Measurements from ENCODE around the gene RNPEPL1.

RNPEPL1 gene

DNA sequence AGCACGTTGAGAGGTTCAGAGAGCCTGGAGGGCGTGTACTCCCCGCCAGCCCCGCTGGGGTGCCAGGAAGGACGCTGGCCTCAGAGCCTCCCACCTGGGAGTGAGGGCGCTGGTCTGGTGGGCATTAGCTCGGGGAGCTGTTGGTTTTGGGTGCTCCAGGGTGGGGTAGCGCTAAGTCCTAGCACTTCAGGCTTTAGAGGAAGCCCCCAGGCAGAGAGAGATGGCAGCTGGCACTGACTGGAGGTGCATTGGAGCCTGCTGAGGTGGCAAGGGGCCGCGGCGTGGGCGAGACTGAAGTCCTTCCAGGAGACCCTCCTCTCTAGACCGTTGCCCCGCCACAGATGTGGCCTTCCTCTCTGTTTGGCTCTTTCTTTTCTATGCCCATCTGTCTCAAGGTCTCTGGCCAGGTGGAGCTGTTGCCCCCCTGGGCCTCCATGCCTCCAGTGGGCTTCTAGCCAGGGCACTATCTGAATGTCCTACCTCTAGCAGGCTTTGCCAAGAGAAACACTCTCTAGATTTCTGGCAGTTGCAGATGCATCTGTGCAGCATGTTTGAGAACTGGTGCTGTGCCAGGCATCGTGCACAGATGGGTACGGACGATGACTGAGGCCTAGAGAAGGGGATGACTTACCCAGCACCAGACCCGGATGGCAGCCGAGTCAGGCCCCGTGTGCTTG lies 24.9 kb downstream of the RNPEPL1 start:
- DNase-seq = no peak

- no peak for DNase-seq
These were observed 25.6 kb downstream of the RNPEPL1 start for GRCh38 chr2:240593703-240594451.

- no peak for DNase-seq
These were observed 26.5 kb downstream of the RNPEPL1 start for GRCh38 chr2:240594511-240595380.

GRCh38 chr2:240595381-240596079 lies 27.2 kb downstream of the RNPEPL1 start:
- no peak for DNase-seq

DNA sequence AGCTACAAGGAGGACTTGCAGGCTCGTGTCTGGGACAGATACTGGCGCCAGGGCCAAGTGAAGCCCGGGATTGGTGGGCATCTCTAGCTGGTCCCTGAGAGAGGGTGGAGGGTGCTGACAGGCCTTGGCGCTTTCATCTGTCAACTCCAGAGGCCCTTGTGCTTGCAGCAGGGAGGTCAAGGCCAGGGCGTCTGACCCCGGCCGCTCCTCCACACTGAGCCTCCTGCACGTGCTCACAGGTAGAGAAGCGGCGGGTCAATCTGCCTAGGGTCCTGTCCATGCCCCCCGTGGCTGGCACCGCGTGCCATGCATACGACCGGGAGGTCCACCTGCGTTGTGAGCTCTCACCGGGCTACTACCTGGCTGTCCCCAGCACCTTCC lies 27.8 kb downstream of the RNPEPL1 start:
- DNase-seq = no peak

- no peak for DNase-seq
These were observed 28.2 kb downstream of the RNPEPL1 start for GRCh38 chr2:240596491-240596931.

DNA sequence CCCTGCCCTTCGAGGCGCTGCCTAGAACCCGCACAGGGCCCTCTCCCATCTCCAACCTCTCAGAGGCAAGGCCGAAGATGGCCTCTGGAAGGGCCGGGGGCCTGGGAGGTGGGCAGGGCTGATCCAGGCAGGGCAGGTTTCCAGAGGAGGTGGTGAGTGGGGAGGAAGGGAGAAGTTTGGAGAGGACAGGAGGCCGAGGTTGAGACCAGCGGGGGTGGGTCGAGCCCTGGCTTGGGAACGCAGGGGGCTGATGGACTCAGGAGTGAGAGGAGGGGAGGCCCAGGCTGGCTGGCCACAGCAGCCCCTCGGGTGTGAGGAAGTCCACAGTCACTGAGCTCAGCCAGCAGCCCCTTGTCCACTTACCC lies 28.8 kb downstream of the RNPEPL1 start:
- no peak for DNase-seq

DNA sequence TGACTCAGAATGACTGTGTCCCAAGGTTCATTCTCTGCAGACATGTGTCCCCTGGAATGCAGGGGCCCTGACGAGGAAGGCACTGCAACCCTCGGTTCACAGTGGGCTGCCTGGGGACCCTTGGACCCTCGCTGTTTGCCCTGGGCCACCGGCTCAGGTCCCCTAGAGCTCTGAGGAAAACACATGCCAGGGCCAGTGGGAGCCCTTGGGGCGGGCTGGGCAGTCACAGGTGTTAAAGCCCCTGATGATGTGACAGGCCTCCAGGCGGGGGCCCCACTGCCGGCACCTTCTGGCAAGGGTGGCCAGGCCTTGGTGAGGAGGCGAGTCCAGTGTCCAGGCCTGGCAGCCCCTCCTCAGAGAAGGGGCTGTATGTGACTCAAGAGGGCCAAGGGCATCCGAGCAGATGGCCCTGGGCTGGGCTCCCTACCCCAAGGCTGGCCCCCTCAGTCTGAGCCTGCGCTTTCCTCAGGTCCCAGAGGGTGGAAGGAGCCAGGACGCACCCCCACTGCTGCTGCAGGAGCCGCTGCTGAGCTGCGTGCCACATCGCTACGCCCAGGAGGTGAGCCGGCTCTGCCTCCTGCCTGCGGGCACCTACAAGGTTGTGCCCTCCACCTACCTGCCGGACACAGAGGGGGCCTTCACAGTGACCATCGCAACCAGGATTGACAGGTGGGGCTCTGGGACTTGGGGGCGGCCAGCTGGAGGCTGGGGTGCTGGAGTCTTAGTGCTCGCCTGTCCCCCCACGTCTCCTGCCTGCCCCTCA lies 29.3 kb downstream of the RNPEPL1 start:
- DNase-seq = no peak

- no peak for DNase-seq
These were observed 30.1 kb downstream of the RNPEPL1 start for GRCh38 chr2:240598311-240598911.

DNA sequence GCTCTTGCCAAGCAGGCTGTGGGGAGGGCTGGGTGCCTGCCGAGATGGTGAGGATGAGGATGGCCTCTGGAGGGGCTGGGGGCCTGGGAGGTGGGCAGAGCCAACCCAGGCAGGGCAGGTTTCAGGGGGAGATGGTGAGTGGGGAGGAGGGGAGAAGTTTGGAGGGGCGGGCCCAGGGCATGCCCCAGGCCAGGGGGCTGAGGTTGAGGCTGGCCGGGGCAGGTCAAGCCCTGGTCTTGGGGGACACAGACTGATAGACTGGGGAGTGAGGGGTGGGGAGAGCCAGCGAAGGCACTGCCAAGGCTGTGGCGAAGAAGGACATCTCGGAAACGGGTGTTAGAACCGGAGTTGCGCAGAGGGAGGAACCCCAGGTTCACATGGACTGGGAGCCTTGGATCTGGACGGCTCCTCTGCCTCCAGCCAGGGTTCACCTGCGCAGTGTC lies 30.9 kb downstream of the RNPEPL1 start:
- no peak for DNase-seq

GRCh38 chr2:240600451-240600961 lies 32.2 kb downstream of the RNPEPL1 start:
- DNase-seq = no peak

DNA sequence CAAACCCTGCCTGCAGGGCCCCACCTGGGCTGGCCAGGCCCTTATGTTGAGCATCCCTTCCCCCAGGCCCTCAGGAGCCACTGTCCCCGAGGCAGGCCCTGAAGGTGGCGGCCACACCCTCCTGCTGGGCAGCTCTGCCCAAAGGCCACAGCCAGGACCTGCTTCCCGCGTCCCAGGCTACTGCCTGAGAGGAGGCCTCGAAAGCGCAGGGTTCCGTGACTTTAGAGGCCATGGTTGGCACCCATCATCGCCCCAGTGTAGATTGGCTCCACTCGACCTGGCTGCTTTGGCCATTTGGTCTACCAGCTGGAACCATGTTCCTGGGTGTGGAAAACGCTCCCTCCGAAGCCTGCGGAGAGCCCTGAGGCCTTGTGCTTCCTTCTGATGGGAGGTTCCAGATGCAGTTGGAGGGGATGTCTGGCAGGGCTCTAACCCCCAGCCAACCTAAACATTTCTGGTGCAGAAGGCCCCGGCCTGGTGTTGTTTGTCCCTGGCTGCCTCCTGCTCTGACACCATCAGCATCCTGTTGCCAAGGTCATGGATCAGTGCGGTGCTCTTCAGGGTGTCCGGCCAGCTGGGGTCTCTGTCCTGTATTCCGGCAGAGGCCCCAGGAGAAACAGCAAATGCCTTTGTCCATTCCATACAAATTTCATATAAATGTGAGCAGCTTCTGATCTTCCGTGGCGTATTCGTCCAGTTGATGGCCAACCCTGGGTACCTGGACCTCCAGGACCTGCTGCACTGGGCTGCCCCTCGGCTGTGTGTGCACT lies 33.0 kb downstream of the RNPEPL1 start:
- DNase-seq = no peak

DNA sequence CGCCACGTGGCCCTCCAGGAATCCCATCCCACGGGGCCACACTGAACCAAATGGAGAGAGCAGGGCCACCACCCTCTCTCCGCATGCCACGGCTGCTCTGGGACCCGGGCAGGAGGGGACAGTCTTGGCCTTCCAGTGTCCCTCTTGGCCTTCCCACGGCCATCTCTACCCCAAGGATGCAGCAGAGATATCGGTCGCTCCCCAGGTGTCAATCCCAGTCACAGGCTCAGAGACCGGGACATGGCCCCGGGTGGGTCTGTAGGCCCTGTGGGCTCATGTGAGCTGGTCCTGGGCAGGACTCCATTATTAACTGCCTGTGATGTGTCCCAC lies 33.5 kb downstream of the RNPEPL1 start:
- DNase-seq = no peak

- DNase-seq = no peak
These were observed 34.2 kb downstream of the RNPEPL1 start for GRCh38 chr2:240602266-240603050.

DNA sequence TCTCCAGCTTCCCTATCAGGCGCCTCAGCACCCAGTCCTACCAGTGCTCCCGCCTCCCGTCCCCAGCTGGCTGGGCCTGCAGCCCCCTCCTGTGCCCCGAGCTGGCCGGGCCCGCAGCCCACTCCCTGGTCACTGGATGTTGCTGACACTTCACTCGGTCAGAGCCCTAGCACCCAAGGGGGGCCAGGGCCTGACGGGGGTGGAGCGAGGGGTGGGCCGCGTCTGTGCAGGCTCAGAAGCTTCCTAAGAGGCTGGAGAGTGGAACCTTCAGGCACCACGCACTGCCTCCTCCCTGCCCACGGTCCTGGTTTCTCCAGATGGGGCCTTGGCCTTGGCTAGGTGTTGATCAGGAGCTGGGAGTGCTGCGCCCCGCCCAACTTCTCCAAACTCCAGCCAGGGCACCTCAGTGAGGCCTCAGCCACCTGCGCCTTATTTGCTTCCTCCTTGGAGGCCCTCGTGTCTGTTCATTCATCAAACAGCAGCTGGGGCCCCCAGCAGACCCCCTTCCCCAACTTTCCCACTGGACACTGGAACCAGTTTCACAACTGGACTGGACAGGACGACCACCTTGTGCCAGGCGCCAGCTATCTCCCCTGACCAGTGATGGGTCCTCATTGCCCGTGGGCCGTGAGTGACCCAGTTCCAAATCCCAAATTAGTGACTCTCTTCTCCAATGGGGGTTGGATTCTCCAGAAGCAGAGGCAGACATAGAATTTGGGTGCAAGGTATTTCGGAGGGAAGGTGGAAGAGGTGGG lies 35.0 kb downstream of the RNPEPL1 start:
- DNase-seq = no peak

GRCh38 chr2:240603846-240604245 lies 35.6 kb downstream of the RNPEPL1 start:
- DNase-seq = no peak

GRCh38 chr2:240604291-240604938 lies 36.1 kb downstream of the RNPEPL1 start:
- no peak for DNase-seq

DNA sequence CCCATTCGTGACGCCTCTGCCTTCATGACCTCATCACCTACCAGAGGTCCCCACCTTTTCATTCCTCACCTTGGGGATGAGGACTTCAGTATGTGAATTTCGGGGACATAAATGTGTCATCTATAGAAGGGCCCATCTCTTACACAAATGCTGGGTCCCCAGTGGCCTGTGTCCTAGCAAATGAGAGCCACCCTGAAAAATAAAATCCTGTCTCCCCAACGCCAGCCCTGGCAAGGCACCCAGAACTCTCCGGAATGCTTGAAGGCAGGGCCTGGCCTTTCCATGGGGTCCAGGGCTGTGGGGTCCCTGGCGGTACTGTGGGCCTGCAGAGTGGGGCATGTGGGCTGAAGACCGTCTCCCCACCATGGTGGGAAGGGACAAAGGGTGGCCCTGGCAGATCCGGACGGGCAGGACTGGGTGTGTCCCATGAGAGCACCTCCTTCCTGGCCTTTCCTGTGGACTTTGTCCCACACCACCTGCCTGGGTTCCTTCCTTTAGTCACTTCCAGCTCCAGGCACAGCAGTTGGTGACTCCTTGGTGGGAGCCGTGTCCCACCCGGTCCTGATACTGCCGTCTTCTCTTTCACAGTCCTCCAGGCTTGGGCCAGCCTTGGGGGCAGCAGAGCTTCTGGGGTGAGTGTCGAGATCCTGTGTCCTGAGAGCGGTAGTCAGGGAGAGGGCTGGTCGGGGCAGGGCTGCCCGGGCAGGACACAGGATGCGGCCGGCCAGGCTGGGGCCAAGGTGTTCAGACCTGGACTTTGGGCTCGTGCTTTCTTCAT lies 36.8 kb downstream of the RNPEPL1 start:
- no peak for DNase-seq
